ENCODE results near the gene LRFN5. TPM values are rescaled to one million over a fixed set of nuclear protein-coding genes. Genes with fewer than 3 reads are reported as not detected.

LRFN5 gene
- polyA plus RNA-seq, 1 of the 3 experiments (the other 2 are of a cell fraction), result not detected

DNA sequence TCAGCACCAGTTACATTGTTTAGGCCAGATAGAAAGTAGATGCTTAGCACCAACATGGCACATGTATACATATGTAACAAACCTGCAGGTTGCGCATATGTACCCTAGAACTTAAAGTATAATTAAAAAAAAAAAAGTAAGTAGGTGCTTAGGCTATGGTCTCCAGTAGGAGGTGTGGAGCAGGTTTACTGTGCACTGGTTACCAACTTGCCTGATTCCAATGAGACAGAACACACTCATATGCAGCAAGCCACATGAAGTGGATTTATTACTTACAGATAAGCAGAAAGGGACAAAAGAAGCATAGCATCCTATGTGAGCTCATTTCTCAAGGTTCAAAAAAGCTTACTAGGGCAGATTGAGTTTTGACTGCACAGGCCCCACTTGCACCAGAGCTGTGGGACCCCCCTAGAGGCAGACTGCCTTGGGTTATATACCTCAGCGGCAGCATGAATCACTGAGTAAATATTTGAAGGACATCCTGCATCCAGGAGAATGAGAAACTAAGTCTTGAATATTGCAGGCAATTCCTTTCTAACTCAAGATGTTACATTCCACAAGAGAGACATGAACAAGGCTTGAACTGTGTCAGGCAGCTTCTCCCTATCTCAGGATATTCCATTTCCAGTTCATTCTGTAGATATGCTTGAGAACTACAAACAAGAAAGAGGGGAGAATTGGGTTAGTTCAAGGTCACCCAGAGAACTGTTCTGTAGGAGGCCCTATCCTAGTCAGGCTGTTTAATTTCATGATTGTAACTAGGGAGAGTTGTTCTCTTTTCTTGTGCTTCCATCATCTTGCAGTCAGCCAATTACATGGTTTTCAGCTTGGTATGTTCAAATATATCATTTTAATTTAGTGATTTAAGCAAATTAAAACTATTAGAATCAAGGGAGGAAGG is 30.1 kb downstream of the LRFN5 start:
- no peak overlapping the region for H3K9ac ChIP-seq
- H3K79me2 ChIP-seq (ENCODE audit: insufficient read depth), result no peaks in the 10 kb centered on the region
- H2AFZ ChIP-seq (ENCODE audit: low read depth), result no peak overlapping the region
- DNase-seq, result no peak
- H4K20me1 ChIP-seq (ENCODE audit: insufficient read depth), result no peaks in the 10 kb centered on the region
- no peaks in the 10 kb centered on the region for H3K9me3 ChIP-seq
- ChIA-PET POLR2A (no interaction called here), CTCF (no interaction called here)
- TF ChIP-seq CHD2 (IDR thresholded peaks at IDR 0.05; ENCODE audit: low read length, partially characterized antibody) (no peak), TEAD4 (IDR thresholded peaks at IDR 0.05; ENCODE audit: borderline replicate concordance, insufficient read depth) (no peak), JUND (IDR thresholded peaks at IDR 0.05) (no peak), GATA2 (CRISPR knock-in tag; IDR thresholded peaks at IDR 0.05) (no peak)
- TF ChIP-seq, protein P1, sequence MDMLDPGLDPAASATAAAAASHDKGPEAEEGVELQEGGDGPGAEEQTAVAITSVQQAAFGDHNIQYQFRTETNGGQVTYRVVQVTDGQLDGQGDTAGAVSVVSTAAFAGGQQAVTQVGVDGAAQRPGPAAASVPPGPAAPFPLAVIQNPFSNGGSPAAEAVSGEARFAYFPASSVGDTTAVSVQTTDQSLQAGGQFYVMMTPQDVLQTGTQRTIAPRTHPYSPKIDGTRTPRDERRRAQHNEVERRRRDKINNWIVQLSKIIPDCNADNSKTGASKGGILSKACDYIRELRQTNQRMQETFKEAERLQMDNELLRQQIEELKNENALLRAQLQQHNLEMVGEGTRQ (IDR thresholded peaks at IDR 0.05; ENCODE audit: borderline replicate concordance, low read depth, low read length), result no peak
- TF ChIP-seq, protein P2, sequence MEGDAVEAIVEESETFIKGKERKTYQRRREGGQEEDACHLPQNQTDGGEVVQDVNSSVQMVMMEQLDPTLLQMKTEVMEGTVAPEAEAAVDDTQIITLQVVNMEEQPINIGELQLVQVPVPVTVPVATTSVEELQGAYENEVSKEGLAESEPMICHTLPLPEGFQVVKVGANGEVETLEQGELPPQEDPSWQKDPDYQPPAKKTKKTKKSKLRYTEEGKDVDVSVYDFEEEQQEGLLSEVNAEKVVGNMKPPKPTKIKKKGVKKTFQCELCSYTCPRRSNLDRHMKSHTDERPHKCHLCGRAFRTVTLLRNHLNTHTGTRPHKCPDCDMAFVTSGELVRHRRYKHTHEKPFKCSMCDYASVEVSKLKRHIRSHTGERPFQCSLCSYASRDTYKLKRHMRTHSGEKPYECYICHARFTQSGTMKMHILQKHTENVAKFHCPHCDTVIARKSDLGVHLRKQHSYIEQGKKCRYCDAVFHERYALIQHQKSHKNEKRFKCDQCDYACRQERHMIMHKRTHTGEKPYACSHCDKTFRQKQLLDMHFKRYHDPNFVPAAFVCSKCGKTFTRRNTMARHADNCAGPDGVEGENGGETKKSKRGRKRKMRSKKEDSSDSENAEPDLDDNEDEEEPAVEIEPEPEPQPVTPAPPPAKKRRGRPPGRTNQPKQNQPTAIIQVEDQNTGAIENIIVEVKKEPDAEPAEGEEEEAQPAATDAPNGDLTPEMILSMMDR (IDR thresholded peaks at IDR 0.05), result no peak
- no peaks in the 10 kb centered on the region for H3K9me2 ChIP-seq
- H3K27me3 ChIP-seq (ENCODE audit: insufficient read depth), result no peaks in the 10 kb centered on the region
- H3K36me3 ChIP-seq (replicated peaks in 1 of 2; ENCODE audit: control insufficient read depth in 1 of 2, insufficient read depth in 2 of 2, low read length in 1 of 2), result no peaks in the 10 kb centered on the region
- H3K4me1 ChIP-seq (ENCODE audit: control insufficient read depth in 1 of 2, insufficient read depth in 2 of 2, low read depth in 1 of 2, low read length in 1 of 2), result no peaks in the 10 kb centered on the region; a peak in 1 of 4 replicates
- no peak overlapping the region for H3K4me3 ChIP-seq (ENCODE audit: low read depth in 2 of 2, low read length in 1 of 2)
- no peak overlapping the region for H3K27ac ChIP-seq (ENCODE audit: low read depth in 2 of 2, low read length in 1 of 2)
- WGBS (ENCODE audit: low lambda C conversion rate), result 44% methylated on average over 2 of the region's 2 CpGs
- H3K4me2 ChIP-seq, result no peak overlapping the region
- H3F3A ChIP-seq (replicated peaks; ENCODE audit: insufficient read depth), result no peaks in the 10 kb centered on the region

DNA sequence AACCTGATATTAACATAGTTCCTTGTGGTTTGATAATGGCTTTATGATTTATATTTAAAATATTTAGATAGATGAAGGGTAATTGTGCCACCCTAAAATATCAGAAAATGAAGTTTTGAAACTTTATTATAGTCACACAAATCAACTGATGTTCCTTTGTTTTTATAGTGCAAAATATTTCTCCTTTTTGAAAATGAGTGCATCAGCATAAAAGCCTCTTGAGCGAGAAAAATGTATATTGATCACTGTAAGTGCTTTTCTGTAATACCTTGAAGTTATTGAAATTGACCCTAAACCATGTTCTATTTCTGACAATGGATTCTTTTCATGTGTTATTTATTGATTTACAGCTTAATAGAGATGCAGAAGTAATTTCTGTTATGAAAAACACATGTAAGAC is 35.0 kb downstream of the LRFN5 start:
- Histone ChIP-seq H3K79me2 (ENCODE audit: insufficient read depth) (no peaks in the 10 kb centered on the region), H3K4me1 (ENCODE audit: control insufficient read depth in 1 of 2, insufficient read depth in 2 of 2, low read depth in 1 of 2, low read length in 1 of 2) (no peaks in the 10 kb centered on the region; a peak in 1 of 4 replicates), H3K9me3 (no peaks in the 10 kb centered on the region), H3K36me3 (replicated peaks in 1 of 2; ENCODE audit: control insufficient read depth in 1 of 2, insufficient read depth in 2 of 2, low read length in 1 of 2) (no peaks in the 10 kb centered on the region), H3K4me3 (ENCODE audit: low read depth in 2 of 2, low read length in 1 of 2) (no peak overlapping the region), H3K27me3 (ENCODE audit: insufficient read depth) (no peaks in the 10 kb centered on the region), H2AFZ (ENCODE audit: low read depth) (no peak overlapping the region), H4K20me1 (ENCODE audit: insufficient read depth) (no peaks in the 10 kb centered on the region), H3K4me2 (no peak overlapping the region), H3K9ac (no peak overlapping the region), H3K9me2 (no peaks in the 10 kb centered on the region), H3F3A (replicated peaks; ENCODE audit: insufficient read depth) (no peaks in the 10 kb centered on the region), H3K27ac (ENCODE audit: low read depth in 2 of 2, low read length in 1 of 2) (no peak overlapping the region)
- TF ChIP-seq SMC3 (IDR thresholded peaks at IDR 0.05; ENCODE audit: low read depth, low read length) (no peak), ELF1 (IDR thresholded peaks at IDR 0.05) (no peak), SIN3A (IDR thresholded peaks at IDR 0.05; ENCODE audit: borderline replicate concordance, low read depth, low read length) (no peak), YY1 (IDR thresholded peaks at IDR 0.05; ENCODE audit: low read depth) (no peak), GATA2 (CRISPR knock-in tag; IDR thresholded peaks at IDR 0.05) (no peak), MEF2A (IDR thresholded peaks at IDR 0.05; ENCODE audit: borderline replicate concordance, low read depth) (no peak), TCF12 (IDR thresholded peaks at IDR 0.05) (no peak)
- TF ChIP-seq, protein P3, sequence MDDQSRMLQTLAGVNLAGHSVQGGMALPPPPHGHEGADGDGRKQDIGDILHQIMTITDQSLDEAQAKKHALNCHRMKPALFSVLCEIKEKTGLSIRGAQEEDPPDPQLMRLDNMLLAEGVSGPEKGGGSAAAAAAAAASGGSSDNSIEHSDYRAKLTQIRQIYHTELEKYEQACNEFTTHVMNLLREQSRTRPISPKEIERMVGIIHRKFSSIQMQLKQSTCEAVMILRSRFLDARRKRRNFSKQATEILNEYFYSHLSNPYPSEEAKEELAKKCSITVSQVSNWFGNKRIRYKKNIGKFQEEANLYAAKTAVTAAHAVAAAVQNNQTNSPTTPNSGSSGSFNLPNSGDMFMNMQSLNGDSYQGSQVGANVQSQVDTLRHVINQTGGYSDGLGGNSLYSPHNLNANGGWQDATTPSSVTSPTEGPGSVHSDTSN (IDR thresholded peaks at IDR 0.05), result no peak
- TF ChIP-seq, protein P2 (IDR thresholded peaks at IDR 0.05), result no peak
- no peak for DNase-seq
- POLR2A ChIA-PET, result no interaction called here
- 38% methylated on average over 1 of the region's 1 CpG for WGBS (ENCODE audit: low lambda C conversion rate)
- CTCF ChIA-PET, result no interaction called here

Data from SK-N-SH (cell line).